ENCODE data around the gene REEP1. TPM values are rescaled to one million over a fixed set of nuclear protein-coding genes. Genes with fewer than 3 reads are reported as not detected.

Gene REEP1
- polyA plus RNA-seq, 2 of the 4 experiments (the other 2 are of a cell fraction) = 0.30 to 0.45 TPM

DNA sequence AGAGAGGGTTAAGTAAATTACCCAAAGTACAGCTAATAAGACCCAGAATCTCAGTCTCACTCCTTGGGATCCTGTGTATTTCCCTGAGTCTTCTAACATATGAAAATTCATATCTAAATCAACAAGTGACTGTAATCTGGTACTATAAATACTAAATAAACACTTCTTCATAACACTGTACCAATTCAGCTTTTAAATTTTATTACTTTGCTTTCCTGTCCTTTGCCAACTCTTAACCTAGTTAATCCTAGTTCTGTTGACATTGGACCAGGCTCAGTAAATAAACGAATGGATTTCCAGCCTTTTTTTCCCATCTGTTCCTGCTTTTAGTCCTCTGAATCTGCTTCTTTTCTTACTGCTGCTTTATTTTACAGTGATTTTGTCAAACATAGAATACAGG lies 124.4 kb downstream of the REEP1 start:
- CTCF ChIA-PET = interaction anchor here (1.2 to 1.3 kb wide), 2 partner anchors 10 to 386 kb away, joined by 3 read pairs; no protein-coding TSS in a partner anchor

DNA sequence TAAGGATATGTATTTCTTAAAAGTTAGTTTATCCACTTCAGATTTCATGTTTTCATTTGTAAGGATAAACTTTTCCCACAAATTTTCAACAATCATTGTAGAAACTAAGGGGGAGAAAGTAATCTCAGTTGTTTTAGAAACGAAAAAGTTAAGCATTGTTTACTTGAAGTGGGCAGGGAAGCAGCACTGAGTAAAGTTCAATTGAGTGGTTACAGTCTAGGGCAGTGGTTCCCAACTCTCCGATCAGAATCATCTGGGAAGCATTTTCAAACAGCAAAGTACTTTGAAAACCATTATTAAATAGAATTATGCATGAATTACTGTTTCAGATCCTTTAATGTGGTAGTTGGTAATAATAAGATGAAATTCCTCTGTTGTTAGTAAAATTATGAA lies 125.6 kb downstream of the REEP1 start:
- POLR2A ChIA-PET = no interaction called here
- Histone ChIP-seq H3K4me1 (no peaks in the 10 kb centered on the region), H3K4me3 (no peak overlapping the region), H3K9me3 (no peaks in the 10 kb centered on the region), H3K4me2 (no peak overlapping the region), H3K27ac (no peak overlapping the region)
- no peak for ATAC-seq
- TF ChIP-seq ELK1 (IDR thresholded peaks at IDR 0.05; ENCODE audit: low read depth, low read length) (no peak), RFX5 (IDR thresholded peaks at IDR 0.05) (no peak), POLR2AphosphoS2 (conservative IDR thresholded peaks at IDR 0.05; ENCODE audit: low read length) (no peak), ZSCAN20 (CRISPR knock-in tag; IDR thresholded peaks at IDR 0.05) (no peak), ZFP36 (IDR thresholded peaks at IDR 0.05; ENCODE audit: borderline replicate concordance, partially characterized antibody) (no peak), ESRRA (IDR thresholded peaks at IDR 0.05; ENCODE audit: borderline replicate concordance, low read length) (no peak), CBX8 (IDR thresholded peaks at IDR 0.05) (no peak), MAZ (IDR thresholded peaks at IDR 0.05; ENCODE audit: borderline replicate concordance, low read depth, low read length) (no peak), USF2 (IDR thresholded peaks at IDR 0.05) (no peak), GATA3 (IDR thresholded peaks at IDR 0.05; ENCODE audit: borderline replicate concordance) (no peak), TFCP2L1 (CRISPR knock-in tag; IDR thresholded peaks at IDR 0.05) (no peak)
- TF ChIP-seq, protein P1, sequence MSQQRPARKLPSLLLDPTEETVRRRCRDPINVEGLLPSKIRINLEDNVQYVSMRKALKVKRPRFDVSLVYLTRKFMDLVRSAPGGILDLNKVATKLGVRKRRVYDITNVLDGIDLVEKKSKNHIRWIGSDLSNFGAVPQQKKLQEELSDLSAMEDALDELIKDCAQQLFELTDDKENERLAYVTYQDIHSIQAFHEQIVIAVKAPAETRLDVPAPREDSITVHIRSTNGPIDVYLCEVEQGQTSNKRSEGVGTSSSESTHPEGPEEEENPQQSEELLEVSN (IDR thresholded peaks at IDR 0.05; ENCODE audit: borderline replicate concordance, low read depth) = no peak
- TF ChIP-seq, protein P2, sequence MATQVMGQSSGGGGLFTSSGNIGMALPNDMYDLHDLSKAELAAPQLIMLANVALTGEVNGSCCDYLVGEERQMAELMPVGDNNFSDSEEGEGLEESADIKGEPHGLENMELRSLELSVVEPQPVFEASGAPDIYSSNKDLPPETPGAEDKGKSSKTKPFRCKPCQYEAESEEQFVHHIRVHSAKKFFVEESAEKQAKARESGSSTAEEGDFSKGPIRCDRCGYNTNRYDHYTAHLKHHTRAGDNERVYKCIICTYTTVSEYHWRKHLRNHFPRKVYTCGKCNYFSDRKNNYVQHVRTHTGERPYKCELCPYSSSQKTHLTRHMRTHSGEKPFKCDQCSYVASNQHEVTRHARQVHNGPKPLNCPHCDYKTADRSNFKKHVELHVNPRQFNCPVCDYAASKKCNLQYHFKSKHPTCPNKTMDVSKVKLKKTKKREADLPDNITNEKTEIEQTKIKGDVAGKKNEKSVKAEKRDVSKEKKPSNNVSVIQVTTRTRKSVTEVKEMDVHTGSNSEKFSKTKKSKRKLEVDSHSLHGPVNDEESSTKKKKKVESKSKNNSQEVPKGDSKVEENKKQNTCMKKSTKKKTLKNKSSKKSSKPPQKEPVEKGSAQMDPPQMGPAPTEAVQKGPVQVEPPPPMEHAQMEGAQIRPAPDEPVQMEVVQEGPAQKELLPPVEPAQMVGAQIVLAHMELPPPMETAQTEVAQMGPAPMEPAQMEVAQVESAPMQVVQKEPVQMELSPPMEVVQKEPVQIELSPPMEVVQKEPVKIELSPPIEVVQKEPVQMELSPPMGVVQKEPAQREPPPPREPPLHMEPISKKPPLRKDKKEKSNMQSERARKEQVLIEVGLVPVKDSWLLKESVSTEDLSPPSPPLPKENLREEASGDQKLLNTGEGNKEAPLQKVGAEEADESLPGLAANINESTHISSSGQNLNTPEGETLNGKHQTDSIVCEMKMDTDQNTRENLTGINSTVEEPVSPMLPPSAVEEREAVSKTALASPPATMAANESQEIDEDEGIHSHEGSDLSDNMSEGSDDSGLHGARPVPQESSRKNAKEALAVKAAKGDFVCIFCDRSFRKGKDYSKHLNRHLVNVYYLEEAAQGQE (IDR thresholded peaks at IDR 0.05) = no peak
- FAIRE-seq = no peak
- no peak for DNase-seq (ENCODE audit: low read depth in 1 of 2, low spot score in 1 of 2)
- WGBS (ENCODE audit: missing lambda C conversion rate) = 82% methylated on average over 2 of the region's 2 CpGs
- CTCF ChIA-PET = interaction anchor here (1.3 kb wide), 1 partner anchor 9 kb away, joined by 6 read pairs; no protein-coding TSS in a partner anchor

More for the DNA sequence above, 124.4 kb downstream of the REEP1 start:
- WGBS (ENCODE audit: missing lambda C conversion rate) = 33% methylated on average over 1 of the region's 1 CpG
- TF ChIP-seq PHF8 (IDR thresholded peaks at IDR 0.05; ENCODE audit: borderline replicate concordance, low read depth) (no peak), FOXS1 (CRISPR knock-in tag; IDR thresholded peaks at IDR 0.05) (no peak), ZSCAN20 (CRISPR knock-in tag; IDR thresholded peaks at IDR 0.05) (no peak), TP53 (CRISPR knock-in tag; IDR thresholded peaks at IDR 0.05) (no peak), ESRRA (IDR thresholded peaks at IDR 0.05; ENCODE audit: borderline replicate concordance, low read length) (no peak), RARB (CRISPR knock-in tag; IDR thresholded peaks at IDR 0.05) (no peak), PBX3 (IDR thresholded peaks at IDR 0.05) (no peak), CBX8 (IDR thresholded peaks at IDR 0.05) (no peak), RNF2 (IDR thresholded peaks at IDR 0.05; ENCODE audit: borderline replicate concordance, low read depth) (no peak), HEYL (CRISPR knock-in tag; IDR thresholded peaks at IDR 0.05) (no peak)
- TF ChIP-seq, protein P3, sequence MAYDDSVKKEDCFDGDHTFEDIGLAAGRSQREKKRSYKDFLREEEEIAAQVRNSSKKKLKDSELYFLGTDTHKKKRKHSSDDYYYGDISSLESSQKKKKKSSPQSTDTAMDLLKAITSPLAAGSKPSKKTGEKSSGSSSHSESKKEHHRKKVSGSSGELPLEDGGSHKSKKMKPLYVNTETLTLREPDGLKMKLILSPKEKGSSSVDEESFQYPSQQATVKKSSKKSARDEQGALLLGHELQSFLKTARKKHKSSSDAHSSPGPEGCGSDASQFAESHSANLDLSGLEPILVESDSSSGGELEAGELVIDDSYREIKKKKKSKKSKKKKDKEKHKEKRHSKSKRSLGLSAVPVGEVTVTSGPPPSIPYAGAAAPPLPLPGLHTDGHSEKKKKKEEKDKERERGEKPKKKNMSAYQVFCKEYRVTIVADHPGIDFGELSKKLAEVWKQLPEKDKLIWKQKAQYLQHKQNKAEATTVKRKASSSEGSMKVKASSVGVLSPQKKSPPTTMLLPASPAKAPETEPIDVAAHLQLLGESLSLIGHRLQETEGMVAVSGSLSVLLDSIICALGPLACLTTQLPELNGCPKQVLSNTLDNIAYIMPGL (CRISPR knock-in tag; IDR thresholded peaks at IDR 0.05; ENCODE audit: borderline replicate concordance) = no peak
- TF ChIP-seq, protein P4, sequence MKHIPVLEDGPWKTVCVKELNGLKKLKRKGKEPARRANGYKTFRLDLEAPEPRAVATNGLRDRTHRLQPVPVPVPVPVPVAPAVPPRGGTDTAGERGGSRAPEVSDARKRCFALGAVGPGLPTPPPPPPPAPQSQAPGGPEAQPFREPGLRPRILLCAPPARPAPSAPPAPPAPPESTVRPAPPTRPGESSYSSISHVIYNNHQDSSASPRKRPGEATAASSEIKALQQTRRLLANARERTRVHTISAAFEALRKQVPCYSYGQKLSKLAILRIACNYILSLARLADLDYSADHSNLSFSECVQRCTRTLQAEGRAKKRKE (CRISPR knock-in tag; IDR thresholded peaks at IDR 0.05; ENCODE audit: low read depth) = no peak
- TF ChIP-seq, protein P1 (IDR thresholded peaks at IDR 0.05; ENCODE audit: borderline replicate concordance, low read depth) = no peak
- no peak for DNase-seq (ENCODE audit: low read depth in 1 of 2, low spot score in 1 of 2)
- Histone ChIP-seq H3K9me3 (no peaks in the 10 kb centered on the region), H3K4me2 (no peak overlapping the region), H3K4me3 (no peak overlapping the region), H3K27ac (no peak overlapping the region), H3K4me1 (no peaks in the 10 kb centered on the region)
- FAIRE-seq = no peak
- POLR2A ChIA-PET = no interaction called here
- no peak for ATAC-seq
